Smooth muscle cell (in vitro differentiated cells): ENCODE measurements around the gene PCDH15. TPM values are rescaled to one million over a fixed set of nuclear protein-coding genes. Genes with fewer than 3 reads are reported as not detected.

ENCODE experiments used
- DNase-seq: peaks from one replicate; lab custom pipeline; 2025; ENCODE audit not compliant: unreplicated experiment; lab: John Stamatoyannopoulos, UW
- H2AFZ ChIP-seq: fragments of 200-600 bp; sonication (generic); 2 replicates; pipeline ENCODE4 v1.6.0; 2016; ENCODE audit warnings: antibody characterized with exemption, low read depth, mild to moderate bottlenecking
- H3F3A ChIP-seq: fragments of 200-600 bp; sonication (generic); 2 replicates; pipeline ENCODE4 v1.6.0; 2017; ENCODE audit warnings: antibody characterized with exemption, low read depth
- H3K27ac ChIP-seq: fragments of 200-600 bp; sonication (generic); 2 replicates; pipeline ENCODE4 v1.5.1; 2016; ENCODE audit warnings: low read depth, mild to moderate bottlenecking
- H3K27me3 ChIP-seq: fragments of 200-600 bp; sonication (generic); 2 replicates; pipeline ENCODE4 v1.6.1; 2016; ENCODE audit warnings: low read depth, mild to moderate bottlenecking
- H3K36me3 ChIP-seq: fragments of 200-600 bp; sonication (generic); 2 replicates; pipeline ENCODE4 v1.5.1; 2016; ENCODE audit warnings: low read depth
- H3K4me1 ChIP-seq: fragments of 200-600 bp; sonication (generic); 2 replicates; pipeline ENCODE4 v1.5.1; 2016; ENCODE audit warnings: low read depth
- H3K4me2 ChIP-seq: fragments of 200-600 bp; sonication (generic); 2 replicates; pipeline ENCODE4 v1.6.0; 2016; ENCODE audit warnings: mild to moderate bottlenecking
- H3K4me3 ChIP-seq: fragments of 200-600 bp; sonication (generic); 2 replicates; pipeline ENCODE4 v1.5.1; 2016; ENCODE audit warnings: mild to moderate bottlenecking
- H3K79me2 ChIP-seq: fragments of 200-600 bp; sonication (generic); 2 replicates; pipeline ENCODE4 v1.6.0; 2016; ENCODE audit warnings: low read depth, mild to moderate bottlenecking
- H3K9ac ChIP-seq: fragments of 200-600 bp; sonication (generic); 2 replicates; pipeline ENCODE4 v1.6.0; 2016; ENCODE audit warnings: low read depth
- H3K9me3 ChIP-seq: fragments of 200-600 bp; sonication (generic); replicated peaks from 2 replicates; pipeline ENCODE4 v1.5.1; 2016; ENCODE audit warnings: low read depth
- H4K20me1 ChIP-seq: fragments of 200-600 bp; sonication (generic); 2 replicates; pipeline ENCODE4 v1.6.0; 2016; ENCODE audit warnings: low read depth
- WGBS: methylation state at CpG from one replicate; pipeline ENCODE4 v1.1.7; 2016; ENCODE audit warnings: low lambda C conversion rate; 5-methylcytosine and 5-hydroxymethylcytosine counted together
- polyA plus RNA-seq: library from polyadenylated mRNA; unstranded; fragments of >200 nt; fragmentation: Nextera tagmentation; extraction: Ambion mirVana; gene quantifications from 2 replicates; pipeline ENCODE4 v1.2.1, GENCODE V29; 2016
- total RNA-seq: library from RNA; depleted of rRNA; stranded (reverse); fragments of >200 nt; gene quantifications from 2 replicates; pipeline ENCODE4 v1.2.3, GENCODE V29; 2014
- TF ChIP-seq, protein P1 (sequence below): fragments of 200-600 bp; sonication (generic); IDR thresholded peaks from 2 replicates; pipeline ENCODE4 v1.5.1; 2017; ENCODE audit warnings: borderline replicate concordance, mild to moderate bottlenecking, antibody characterized with exemption; ENCODE audit not compliant: insufficient read depth, poor library complexity, severe bottlenecking

The PCDH15 gene
- total and polyA plus RNA-seq, 2 experiments from 2014 or later = not detected

DNA sequence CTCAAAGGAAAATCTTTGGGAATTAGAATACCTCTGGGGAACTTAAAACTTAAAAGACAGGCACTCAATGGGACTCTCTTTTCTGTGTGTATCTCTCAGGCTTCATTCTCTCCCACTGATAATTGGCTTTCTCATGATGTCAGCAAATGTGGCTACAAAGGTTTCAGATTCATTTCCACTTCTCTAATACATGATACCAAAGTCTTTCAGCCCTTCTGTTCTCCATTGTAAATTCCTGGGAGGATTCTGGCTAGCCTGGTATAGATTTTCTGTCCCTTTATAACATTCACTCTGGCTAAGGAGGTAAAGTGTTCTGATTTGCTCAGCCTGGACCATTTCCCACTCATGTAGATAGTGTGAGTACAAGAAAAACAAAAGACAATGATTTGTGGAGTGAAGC, 606.2 kb downstream of the PCDH15 start:
- no peak overlapping the region for H3K27ac ChIP-seq
- DNase-seq = no peak

DNA sequence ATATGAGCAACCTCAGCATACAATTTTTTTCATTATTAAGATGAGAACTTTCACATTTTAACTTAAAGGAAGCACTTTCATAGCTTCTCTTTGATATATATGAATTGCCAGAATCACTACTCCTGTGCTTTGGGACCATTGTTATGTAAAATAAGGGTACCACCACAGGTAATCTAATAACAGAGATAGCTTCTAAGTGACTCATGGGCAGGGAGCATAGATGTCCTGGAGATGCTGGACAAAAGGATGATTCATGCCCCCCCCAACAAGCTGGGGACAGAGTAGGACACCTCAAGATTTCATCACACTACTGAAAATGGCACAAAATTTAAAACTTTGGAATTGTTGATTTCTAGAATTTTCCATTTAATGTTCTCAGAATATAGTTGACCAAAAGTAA, 641.1 kb downstream of the PCDH15 start:
- no peak for DNase-seq
- TF ChIP-seq, protein P1, sequence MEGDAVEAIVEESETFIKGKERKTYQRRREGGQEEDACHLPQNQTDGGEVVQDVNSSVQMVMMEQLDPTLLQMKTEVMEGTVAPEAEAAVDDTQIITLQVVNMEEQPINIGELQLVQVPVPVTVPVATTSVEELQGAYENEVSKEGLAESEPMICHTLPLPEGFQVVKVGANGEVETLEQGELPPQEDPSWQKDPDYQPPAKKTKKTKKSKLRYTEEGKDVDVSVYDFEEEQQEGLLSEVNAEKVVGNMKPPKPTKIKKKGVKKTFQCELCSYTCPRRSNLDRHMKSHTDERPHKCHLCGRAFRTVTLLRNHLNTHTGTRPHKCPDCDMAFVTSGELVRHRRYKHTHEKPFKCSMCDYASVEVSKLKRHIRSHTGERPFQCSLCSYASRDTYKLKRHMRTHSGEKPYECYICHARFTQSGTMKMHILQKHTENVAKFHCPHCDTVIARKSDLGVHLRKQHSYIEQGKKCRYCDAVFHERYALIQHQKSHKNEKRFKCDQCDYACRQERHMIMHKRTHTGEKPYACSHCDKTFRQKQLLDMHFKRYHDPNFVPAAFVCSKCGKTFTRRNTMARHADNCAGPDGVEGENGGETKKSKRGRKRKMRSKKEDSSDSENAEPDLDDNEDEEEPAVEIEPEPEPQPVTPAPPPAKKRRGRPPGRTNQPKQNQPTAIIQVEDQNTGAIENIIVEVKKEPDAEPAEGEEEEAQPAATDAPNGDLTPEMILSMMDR = no peak
- Histone ChIP-seq H3K4me1 (no peaks in the 10 kb centered on the region), H3K27me3 (no peaks in the 10 kb centered on the region), H3K9me3 (no peaks in the 10 kb centered on the region), H3K4me2 (no peak overlapping the region), H3K36me3 (no peaks in the 10 kb centered on the region), H2AFZ (no peak overlapping the region), H3K27ac (no peak overlapping the region), H4K20me1 (no peaks in the 10 kb centered on the region), H3K4me3 (no peak overlapping the region), H3F3A (no peaks in the 10 kb centered on the region), H3K79me2 (no peaks in the 10 kb centered on the region), H3K9ac (no peak overlapping the region)

More for the DNA sequence above, 606.2 kb downstream of the PCDH15 start:
- H3K4me1 ChIP-seq = no peaks in the 10 kb centered on the region
- H3K4me2 ChIP-seq = no peak overlapping the region
- TF ChIP-seq, protein P1 = no peak
- H2AFZ ChIP-seq = no peak overlapping the region
- no peaks in the 10 kb centered on the region for H3F3A ChIP-seq
- H3K9me3 ChIP-seq = no peaks in the 10 kb centered on the region
- H3K36me3 ChIP-seq = no peaks in the 10 kb centered on the region
- no peaks in the 10 kb centered on the region for H3K79me2 ChIP-seq
- H3K27me3 ChIP-seq = no peaks in the 10 kb centered on the region
- H3K4me3 ChIP-seq = no peak overlapping the region
- no peaks in the 10 kb centered on the region for H4K20me1 ChIP-seq
- H3K9ac ChIP-seq = no peak overlapping the region

DNA sequence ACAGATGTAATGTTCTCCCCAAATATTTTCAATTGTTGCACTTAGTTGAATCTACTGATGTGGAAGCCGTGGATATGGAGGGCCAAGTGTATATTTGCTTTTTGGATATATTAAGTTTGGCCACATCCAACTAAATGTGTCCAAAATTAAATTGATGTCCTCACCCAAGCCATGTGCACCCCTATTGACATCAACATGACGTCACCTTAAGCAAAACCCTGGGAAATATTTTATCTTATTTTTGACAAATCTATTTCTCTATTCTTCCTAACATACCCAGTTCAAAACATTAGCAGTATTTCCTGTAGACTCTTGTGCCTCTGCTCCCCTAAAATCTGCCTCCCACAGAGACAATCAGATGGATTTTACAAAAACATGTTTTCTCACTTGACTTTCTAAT, 652.5 kb downstream of the PCDH15 start:
- Histone ChIP-seq H3K79me2 (no peaks in the 10 kb centered on the region), H3K4me2 (no peak overlapping the region), H4K20me1 (no peaks in the 10 kb centered on the region), H3K27ac (no peak overlapping the region), H3F3A (no peaks in the 10 kb centered on the region), H3K4me3 (no peak overlapping the region), H3K9me3 (no peaks in the 10 kb centered on the region), H3K36me3 (no peaks in the 10 kb centered on the region), H2AFZ (no peak overlapping the region), H3K4me1 (no peaks in the 10 kb centered on the region), H3K27me3 (no peaks in the 10 kb centered on the region), H3K9ac (no peak overlapping the region)
- WGBS = 87% methylated on average over 2 of the region's 2 CpGs
- TF ChIP-seq, protein P1 = no peak
- no peak for DNase-seq

DNA sequence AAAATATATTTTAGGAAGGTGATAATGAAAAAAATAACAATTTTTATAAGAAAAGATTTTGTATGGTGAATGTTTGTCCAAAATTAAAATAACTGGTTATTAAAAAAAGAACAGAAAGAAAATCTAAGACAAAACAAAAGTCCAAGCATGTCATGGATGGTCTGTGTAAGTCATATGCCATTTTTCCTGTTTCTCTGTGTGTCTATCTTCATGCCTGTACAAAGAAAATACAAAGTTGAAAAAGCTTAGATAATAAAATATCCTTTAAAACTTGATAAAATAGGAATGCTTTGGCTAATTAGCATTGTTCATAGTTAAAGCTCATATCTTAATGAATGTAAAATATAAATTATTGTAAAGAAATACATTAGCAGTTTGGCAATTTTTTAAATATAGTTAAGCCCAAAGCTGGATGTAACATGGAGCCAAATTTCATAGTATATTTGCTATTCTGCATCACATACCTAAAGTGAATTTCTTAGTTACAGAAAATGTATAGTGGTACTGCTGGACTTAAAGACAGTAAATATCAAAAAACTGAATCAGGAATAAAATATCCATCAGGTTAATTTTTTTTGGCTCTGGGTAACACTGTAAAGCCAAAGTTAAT, 661.1 kb downstream of the PCDH15 start:
- no peak overlapping the region for H3K4me3 ChIP-seq
- H3K9ac ChIP-seq = no peak overlapping the region
- H3F3A ChIP-seq = no peaks in the 10 kb centered on the region
- no peaks in the 10 kb centered on the region for H3K79me2 ChIP-seq
- H3K27ac ChIP-seq = no peak overlapping the region
- peaks cover 4% of the 10 kb centered on the region for H3K36me3 ChIP-seq
- no peak overlapping the region for H2AFZ ChIP-seq
- H4K20me1 ChIP-seq = no peaks in the 10 kb centered on the region
- TF ChIP-seq, protein P1 = no peak
- no peak for DNase-seq
- H3K27me3 ChIP-seq = no peaks in the 10 kb centered on the region
- no peaks in the 10 kb centered on the region for H3K4me1 ChIP-seq
- no peak overlapping the region for H3K4me2 ChIP-seq
- peaks cover 8% of the 10 kb centered on the region for H3K9me3 ChIP-seq
